ELF-1 (cell line): Measurements from ENCODE around the gene GRIK1.

Experiments
- DNase-seq: peaks from one replicate; pipeline ENCODE4 v3.0.0-alpha.2; 2016; ENCODE audit warnings: low read depth, low spot score

Gene GRIK1

GRCh38 chr21:29829564-29830275, 110.1 kb downstream of the GRIK1 start:
- DNase-seq, result no peak

GRCh38 chr21:29827647-29828046, 112.1 kb downstream of the GRIK1 start:
- DNase-seq, result no peak

GRCh38 chr21:29827236-29827635, 112.6 kb downstream of the GRIK1 start:
- no peak for DNase-seq

GRCh38 chr21:29826386-29826785, 113.4 kb downstream of the GRIK1 start:
- DNase-seq, result no peak

GRCh38 chr21:29825936-29826335, 113.9 kb downstream of the GRIK1 start:
- DNase-seq, result no peak

GRCh38 chr21:29825345-29825744, 114.5 kb downstream of the GRIK1 start:
- no peak for DNase-seq

- no peak for DNase-seq
These were observed 117.7 kb downstream of the GRIK1 start for GRCh38 chr21:29822064-29822463.

GRCh38 chr21:29821230-29821629, 118.6 kb downstream of the GRIK1 start:
- no peak for DNase-seq

- DNase-seq, result no peak
These were observed 120.0 kb downstream of the GRIK1 start for GRCh38 chr21:29819675-29820326.

- no peak for DNase-seq
These were observed 121.3 kb downstream of the GRIK1 start for GRCh38 chr21:29818383-29818921.

- DNase-seq, result no peak
These were observed 122.3 kb downstream of the GRIK1 start for GRCh38 chr21:29817450-29817849.

- DNase-seq, result no peak
These were observed 126.8 kb downstream of the GRIK1 start for GRCh38 chr21:29812947-29813346.

GRCh38 chr21:29810871-29811270, 128.9 kb downstream of the GRIK1 start:
- no peak for DNase-seq

GRCh38 chr21:29808153-29808552, 131.6 kb downstream of the GRIK1 start:
- no peak for DNase-seq

GRCh38 chr21:29805105-29805504, 134.7 kb downstream of the GRIK1 start:
- no peak for DNase-seq

- DNase-seq, result no peak
These were observed 136.6 kb downstream of the GRIK1 start for GRCh38 chr21:29803191-29803590.

- DNase-seq, result no peak
These were observed 138.7 kb downstream of the GRIK1 start for GRCh38 chr21:29801122-29801521.

GRCh38 chr21:29800056-29800455, 139.7 kb downstream of the GRIK1 start:
- DNase-seq, result no peak

- no peak for DNase-seq
These were observed 141.0 kb downstream of the GRIK1 start for GRCh38 chr21:29798840-29799239.

GRCh38 chr21:29797155-29797554, 142.6 kb downstream of the GRIK1 start:
- DNase-seq, result no peak

- DNase-seq, result no peak
These were observed 146.1 kb downstream of the GRIK1 start for GRCh38 chr21:29793712-29794111.

- no peak for DNase-seq
These were observed 150.4 kb downstream of the GRIK1 start for GRCh38 chr21:29789393-29789792.

- DNase-seq, result no peak
These were observed 151.0 kb downstream of the GRIK1 start for GRCh38 chr21:29788752-29789151.
